Spinal cord (tissue), 10 donors: Measurements from ENCODE around the gene STOX1. TPM values are rescaled to one million over a fixed set of nuclear protein-coding genes. Genes with fewer than 3 reads are reported as not detected.
A peak's percentile ranks its signal among the peaks of the same experiment; 100 is the strongest.

Experiments
- DNase-seq, 6 donors: peaks; one replicate each; pipeline versions ENCODE4 v3.0.0 to v3.0.0-alpha.2; 2013 to 2015; ENCODE audit warnings: low spot score in 6 of 6, low read depth in 4 of 6
- H3K27ac ChIP-seq: one replicate; pipeline ENCODE4 v1.5.1; 2013; ENCODE audit warnings: low read depth, low read length, control low read depth
- H3K27me3 ChIP-seq: one replicate; pipeline ENCODE4 v1.6.1; 2013; ENCODE audit warnings: low read length; ENCODE audit not compliant: control insufficient read depth, insufficient read depth
- H3K36me3 ChIP-seq: one replicate; pipeline ENCODE4 v1.6.1; 2013; ENCODE audit warnings: low read length; ENCODE audit not compliant: control insufficient read depth, insufficient read depth
- H3K4me1 ChIP-seq: one replicate; pipeline ENCODE4 v1.6.1; 2013; ENCODE audit warnings: low read length; ENCODE audit not compliant: control insufficient read depth, insufficient read depth
- H3K4me3 ChIP-seq: one replicate; pipeline ENCODE4 v1.5.1; 2013; ENCODE audit warnings: low read depth, low read length, control low read depth
- H3K9me3 ChIP-seq: one replicate; pipeline ENCODE4 v1.6.1; 2013; ENCODE audit warnings: low read length; ENCODE audit not compliant: control insufficient read depth, insufficient read depth
- WGBS: methylation state at CpG from one replicate; pipeline ENCODE4 v1.1.5; 2013; ENCODE audit warnings: missing lambda C conversion rate; ENCODE audit not compliant: insufficient coverage; 5-methylcytosine and 5-hydroxymethylcytosine counted together
- polyA plus RNA-seq, 2 donors: library from polyadenylated mRNA; unstranded; fragments of 120-200 nt; gene quantifications; one replicate each; pipeline ENCODE4 v1.2.1, GENCODE V29; 2013; ENCODE audit not compliant: insufficient read length in 2 of 2
- total RNA-seq, 2 donors: library from RNA; depleted of rRNA in 1 of 2; stranded (reverse); fragments of 120-200 nt in 1 of 2; fragments of >200 nt in 1 of 2; gene quantifications; one replicate each; pipeline versions ENCODE4 v1.2.3 to v1.2.4, GENCODE V29; 2013 to 2014
- donor health status: healthy.

STOX1 gene
- total and polyA plus RNA-seq, 4 donors, result 10.7 to 14.4 (median 11.3) TPM

GRCh38 chr10:68876246-68877138 lies 49.2 kb downstream of the STOX1 start:
- Histone ChIP-seq H3K27me3 (no peaks in the 10 kb centered on the region), H3K4me1 (peaks cover 18% of the 10 kb centered on the region), H3K9me3 (no peaks in the 10 kb centered on the region), H3K27ac (peak overlapping the region; percentile 70), H3K36me3 (no peaks in the 10 kb centered on the region), H3K4me3 (no peak overlapping the region)
- 45% methylated on average over 11 of the region's 15 CpGs for WGBS
- DNase-seq, result peak in 2 of 6 donors; percentile 54 to 67

- H3K4me1 ChIP-seq, result peaks cover 13% of the 10 kb centered on the region
- H3K27me3 ChIP-seq, result no peaks in the 10 kb centered on the region
- no peaks in the 10 kb centered on the region for H3K36me3 ChIP-seq
- no peak overlapping the region for H3K4me3 ChIP-seq
- no peak for DNase-seq
- no CpG with 5 or more reads among the region's 1 CpG for WGBS
- no peaks in the 10 kb centered on the region for H3K9me3 ChIP-seq
- H3K27ac ChIP-seq, result peak overlapping the region; percentile 16
These were observed 50.3 kb downstream of the STOX1 start for GRCh38 chr10:68877482-68878110.

GRCh38 chr10:68878496-68878895 lies 51.2 kb downstream of the STOX1 start:
- Histone ChIP-seq H3K4me1 (peaks cover 13% of the 10 kb centered on the region), H3K9me3 (no peaks in the 10 kb centered on the region), H3K36me3 (no peaks in the 10 kb centered on the region), H3K27me3 (no peaks in the 10 kb centered on the region), H3K4me3 (no peak overlapping the region), H3K27ac (no peak overlapping the region)
- no peak for DNase-seq

GRCh38 chr10:68879628-68880027 lies 52.3 kb downstream of the STOX1 start:
- WGBS, result 100% methylated on average over 1 of the region's 2 CpGs
- Histone ChIP-seq H3K27ac (no peak overlapping the region), H3K36me3 (no peaks in the 10 kb centered on the region), H3K4me1 (peaks cover 13% of the 10 kb centered on the region), H3K27me3 (no peaks in the 10 kb centered on the region), H3K4me3 (no peak overlapping the region), H3K9me3 (no peaks in the 10 kb centered on the region)
- DNase-seq, result no peak

- no CpG with 5 or more reads among the region's 4 CpGs for WGBS
- no peaks in the 10 kb centered on the region for H3K27me3 ChIP-seq
- H3K4me1 ChIP-seq, result peaks cover 13% of the 10 kb centered on the region
- DNase-seq, result no peak
- H3K9me3 ChIP-seq, result no peaks in the 10 kb centered on the region
- H3K36me3 ChIP-seq, result no peaks in the 10 kb centered on the region
- no peak overlapping the region for H3K4me3 ChIP-seq
- H3K27ac ChIP-seq, result no peak overlapping the region
These were observed 52.9 kb downstream of the STOX1 start for GRCh38 chr10:68880181-68880580.

- Histone ChIP-seq H3K4me3 (no peak overlapping the region), H3K9me3 (no peaks in the 10 kb centered on the region), H3K27ac (no peak overlapping the region), H3K4me1 (no peaks in the 10 kb centered on the region), H3K27me3 (no peaks in the 10 kb centered on the region), H3K36me3 (no peaks in the 10 kb centered on the region)
- no peak for DNase-seq
- WGBS, result no CpG with 5 or more reads among the region's 2 CpGs
These were observed 67.7 kb downstream of the STOX1 start for GRCh38 chr10:68895041-68895440.

GRCh38 chr10:68897336-68897741 lies 70.0 kb downstream of the STOX1 start:
- DNase-seq, result peak; percentile 43 to 93 (median 75)
- Histone ChIP-seq H3K4me1 (no peaks in the 10 kb centered on the region), H3K27ac (no peak overlapping the region), H3K9me3 (no peaks in the 10 kb centered on the region), H3K27me3 (no peaks in the 10 kb centered on the region), H3K36me3 (peaks cover 2% of the 10 kb centered on the region), H3K4me3 (no peak overlapping the region)
- WGBS, result no CpG with 5 or more reads among the region's 3 CpGs

- 93% methylated on average over 2 of the region's 8 CpGs for WGBS
These were observed 71.9 kb downstream of the STOX1 start for GRCh38 chr10:68899186-68899745.

GRCh38 chr10:68900427-68901104 lies 73.2 kb downstream of the STOX1 start:
- DNase-seq, result peak in 1 of 6 donors; percentile 83
- H3K27ac ChIP-seq, result peak overlapping the region; percentile 92
- H3K4me1 ChIP-seq, result peaks cover 3% of the 10 kb centered on the region
- no peaks in the 10 kb centered on the region for H3K9me3 ChIP-seq
- H3K4me3 ChIP-seq, result peak overlapping the region; percentile 93
- WGBS, result 3% methylated on average over 35 of the region's 40 CpGs
- H3K27me3 ChIP-seq, result no peaks in the 10 kb centered on the region
- peaks cover 5% of the 10 kb centered on the region for H3K36me3 ChIP-seq

More at GRCh38 chr10:68899186-68899745, 71.9 kb downstream of the STOX1 start:
- Histone ChIP-seq H3K4me1 (peaks cover 3% of the 10 kb centered on the region), H3K4me3 (no peak overlapping the region), H3K27ac (no peak overlapping the region), H3K9me3 (no peaks in the 10 kb centered on the region), H3K36me3 (peaks cover 5% of the 10 kb centered on the region), H3K27me3 (no peaks in the 10 kb centered on the region)
- DNase-seq, result no peak
